Measurements from ENCODE around the gene SGIP1. TPM values are rescaled to one million over a fixed set of nuclear protein-coding genes. Genes with fewer than 3 reads are reported as not detected.

Gene SGIP1
- total RNA-seq, 1 experiment from 2014 or later = not detected

DNA sequence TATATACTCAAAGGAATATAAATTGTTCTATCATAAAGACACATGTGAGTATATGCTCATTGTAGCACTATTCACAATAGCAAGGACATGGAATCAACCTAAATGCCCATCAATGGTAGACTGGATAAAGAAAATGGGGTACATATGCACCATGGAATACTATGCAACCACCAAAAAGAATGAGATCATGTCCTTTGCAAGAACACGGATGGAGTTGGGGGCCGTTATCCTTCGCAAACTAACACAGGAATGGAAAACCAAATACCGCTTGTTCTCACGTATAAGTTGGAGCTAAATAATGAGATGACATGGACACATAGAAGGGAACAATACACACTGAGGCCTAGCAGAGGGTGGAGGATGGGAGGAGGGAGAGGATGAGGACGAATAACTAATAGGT, 16.0 kb upstream of the SGIP1 start:
- H3K27me3 Mint-ChIP-seq (ENCODE audit: insufficient read depth, unreplicated experiment) = no peaks in the 10 kb centered on the region
- CTCF ChIA-PET = no interaction called here
- Histone ChIP-seq H3K4me1 (no peaks in the 10 kb centered on the region), H3K4me3 (ENCODE audit: low read depth, low read length) (no peak overlapping the region), H3K36me3 (ENCODE audit: control insufficient read depth, insufficient read depth, low read length) (no peaks in the 10 kb centered on the region), H3K27me3 (replicated peaks; ENCODE audit: control insufficient read depth, insufficient read depth, low read length) (no peaks in the 10 kb centered on the region), H3K9me3 (no peaks in the 10 kb centered on the region)
- no peak overlapping the region for H3K27ac Mint-ChIP-seq (ENCODE audit: unreplicated experiment)
- TF ChIP-seq, protein P1, sequence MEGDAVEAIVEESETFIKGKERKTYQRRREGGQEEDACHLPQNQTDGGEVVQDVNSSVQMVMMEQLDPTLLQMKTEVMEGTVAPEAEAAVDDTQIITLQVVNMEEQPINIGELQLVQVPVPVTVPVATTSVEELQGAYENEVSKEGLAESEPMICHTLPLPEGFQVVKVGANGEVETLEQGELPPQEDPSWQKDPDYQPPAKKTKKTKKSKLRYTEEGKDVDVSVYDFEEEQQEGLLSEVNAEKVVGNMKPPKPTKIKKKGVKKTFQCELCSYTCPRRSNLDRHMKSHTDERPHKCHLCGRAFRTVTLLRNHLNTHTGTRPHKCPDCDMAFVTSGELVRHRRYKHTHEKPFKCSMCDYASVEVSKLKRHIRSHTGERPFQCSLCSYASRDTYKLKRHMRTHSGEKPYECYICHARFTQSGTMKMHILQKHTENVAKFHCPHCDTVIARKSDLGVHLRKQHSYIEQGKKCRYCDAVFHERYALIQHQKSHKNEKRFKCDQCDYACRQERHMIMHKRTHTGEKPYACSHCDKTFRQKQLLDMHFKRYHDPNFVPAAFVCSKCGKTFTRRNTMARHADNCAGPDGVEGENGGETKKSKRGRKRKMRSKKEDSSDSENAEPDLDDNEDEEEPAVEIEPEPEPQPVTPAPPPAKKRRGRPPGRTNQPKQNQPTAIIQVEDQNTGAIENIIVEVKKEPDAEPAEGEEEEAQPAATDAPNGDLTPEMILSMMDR (IDR thresholded peaks at IDR 0.05; ENCODE audit: insufficient read depth in 1 of 2, low read depth in 1 of 2, low read length in 1 of 2, severe bottlenecking in 1 of 2, unreplicated experiment in 1 of 2) = no peak
- no peak for DNase-seq
- POLR2A ChIA-PET = no interaction called here
- peaks cover 10% of the 10 kb centered on the region for H3K9me3 Mint-ChIP-seq (ENCODE audit: unreplicated experiment)
- H3K36me3 Mint-ChIP-seq (ENCODE audit: insufficient read depth, unreplicated experiment) = no peaks in the 10 kb centered on the region
- BruUV-seq (replicated peaks) = no TSS peak
- intact Hi-C loops (cut with micrococcal nuclease; ENCODE audit: unreplicated experiment) = no loop called here
- no peaks in the 10 kb centered on the region for H3K4me1 Mint-ChIP-seq (ENCODE audit: low read depth, unreplicated experiment)
- H3K4me3 Mint-ChIP-seq (ENCODE audit: unreplicated experiment) = no peak overlapping the region

DNA sequence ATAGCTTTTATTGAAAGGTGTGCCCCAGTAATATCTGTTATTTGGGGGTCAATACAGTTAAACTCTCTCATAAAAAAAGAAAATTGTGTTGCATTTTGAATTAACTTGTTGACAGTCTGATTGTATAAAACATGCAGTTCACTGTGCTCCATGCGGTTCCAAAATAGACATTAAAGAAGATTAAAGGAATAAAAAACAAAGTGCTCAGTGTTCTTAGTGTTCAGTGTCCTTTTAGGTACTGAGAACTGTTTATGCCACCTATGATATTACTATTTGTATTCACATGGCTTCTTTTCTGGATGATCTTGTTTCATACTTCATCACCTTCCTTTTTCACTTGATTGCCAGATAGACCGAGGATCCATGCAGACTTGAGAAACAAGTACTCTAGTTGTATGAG, 15.3 kb upstream of the SGIP1 start:
- Histone ChIP-seq H3K4me1 (peaks cover 5% of the 10 kb centered on the region), H3K4me3 (ENCODE audit: low read depth, low read length) (no peak overlapping the region), H3K27me3 (replicated peaks; ENCODE audit: control insufficient read depth, insufficient read depth, low read length) (no peaks in the 10 kb centered on the region), H3K9me3 (no peaks in the 10 kb centered on the region), H3K36me3 (ENCODE audit: control insufficient read depth, insufficient read depth, low read length) (no peaks in the 10 kb centered on the region)
- intact Hi-C loops (cut with micrococcal nuclease; ENCODE audit: unreplicated experiment) = no loop called here
- H3K9me3 Mint-ChIP-seq (ENCODE audit: unreplicated experiment) = peaks cover 3% of the 10 kb centered on the region
- ChIA-PET CTCF (no interaction called here), POLR2A (no interaction called here)
- BruUV-seq (replicated peaks) = no TSS peak
- H3K36me3 Mint-ChIP-seq (ENCODE audit: insufficient read depth, unreplicated experiment) = no peaks in the 10 kb centered on the region
- no peaks in the 10 kb centered on the region for H3K27me3 Mint-ChIP-seq (ENCODE audit: insufficient read depth, unreplicated experiment)
- DNase-seq = no peak
- TF ChIP-seq, protein P1 (IDR thresholded peaks at IDR 0.05; ENCODE audit: insufficient read depth in 1 of 2, low read depth in 1 of 2, low read length in 1 of 2, severe bottlenecking in 1 of 2, unreplicated experiment in 1 of 2) = no peak
- no peak overlapping the region for H3K27ac Mint-ChIP-seq (ENCODE audit: unreplicated experiment)
- no peaks in the 10 kb centered on the region for H3K4me1 Mint-ChIP-seq (ENCODE audit: low read depth, unreplicated experiment)
- no peak overlapping the region for H3K4me3 Mint-ChIP-seq (ENCODE audit: unreplicated experiment)

GRCh38 chr1:66519992-66520391, 14.0 kb upstream of the SGIP1 start:
- Histone ChIP-seq H3K4me3 (ENCODE audit: low read depth, low read length) (no peak overlapping the region), H3K4me1 (peaks cover 15% of the 10 kb centered on the region), H3K27me3 (replicated peaks; ENCODE audit: control insufficient read depth, insufficient read depth, low read length) (no peaks in the 10 kb centered on the region), H3K9me3 (no peaks in the 10 kb centered on the region), H3K36me3 (ENCODE audit: control insufficient read depth, insufficient read depth, low read length) (no peaks in the 10 kb centered on the region)
- ChIA-PET POLR2A (no interaction called here), CTCF (no interaction called here)
- no peak for DNase-seq
- Mint-ChIP-seq H3K9me3 (ENCODE audit: unreplicated experiment) (no peaks in the 10 kb centered on the region), H3K27me3 (ENCODE audit: insufficient read depth, unreplicated experiment) (no peaks in the 10 kb centered on the region), H3K4me1 (ENCODE audit: low read depth, unreplicated experiment) (no peaks in the 10 kb centered on the region), H3K27ac (ENCODE audit: unreplicated experiment) (no peak overlapping the region), H3K36me3 (ENCODE audit: insufficient read depth, unreplicated experiment) (no peaks in the 10 kb centered on the region), H3K4me3 (ENCODE audit: unreplicated experiment) (no peak overlapping the region)
- intact Hi-C loops (cut with micrococcal nuclease; ENCODE audit: unreplicated experiment) = loop anchor here (10.0 kb wide), 1 partner anchor 205 kb away; no protein-coding TSS in a partner anchor
- TF ChIP-seq, protein P1 (IDR thresholded peaks at IDR 0.05; ENCODE audit: insufficient read depth in 1 of 2, low read depth in 1 of 2, low read length in 1 of 2, severe bottlenecking in 1 of 2, unreplicated experiment in 1 of 2) = no peak
- no TSS peak for BruUV-seq (replicated peaks)

Data from Caco-2 (cell line).